ENCODE measurements around the gene NACAD. TPM values are rescaled to one million over a fixed set of nuclear protein-coding genes. Genes with fewer than 3 reads are reported as not detected.

The NACAD gene
- total and polyA plus RNA-seq, 9 donors, result 2.3 to 7.9 (median 5.1) TPM

DNA sequence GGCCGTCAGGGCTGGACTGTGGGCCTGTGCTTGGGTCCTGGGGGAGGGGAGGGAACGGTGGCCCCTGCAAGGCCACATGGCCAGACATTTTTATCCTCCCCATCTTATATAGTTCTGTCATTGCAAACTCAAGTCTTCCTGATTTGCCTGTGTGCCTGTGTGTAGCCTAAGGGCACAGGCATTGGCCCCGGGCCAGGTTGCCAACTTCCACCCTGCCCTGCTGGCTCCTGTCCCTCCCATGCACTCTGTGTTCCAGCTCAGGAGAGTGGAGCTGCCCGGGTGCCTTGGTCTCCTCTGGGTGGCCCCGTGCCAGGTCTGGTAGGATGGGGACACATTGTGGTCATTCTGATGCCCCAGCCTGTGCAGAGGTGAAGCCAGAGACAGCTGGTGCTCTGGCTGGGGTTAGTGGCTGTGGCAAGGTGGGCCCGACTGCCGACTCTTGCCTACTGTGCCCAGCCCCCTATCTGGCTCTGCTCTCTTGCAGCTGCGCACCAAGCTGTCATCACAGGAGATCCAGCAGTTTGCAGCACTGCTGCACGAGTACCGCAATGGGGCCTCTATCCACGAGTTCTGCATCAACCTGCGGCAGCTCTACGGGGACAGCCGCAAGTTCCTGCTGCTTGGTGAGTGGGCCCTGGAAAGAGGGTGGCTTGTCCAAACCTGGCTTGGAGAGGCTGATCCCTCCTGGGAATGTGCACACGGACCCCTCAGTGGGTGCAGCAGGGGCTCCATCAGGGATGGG is 14.8 kb downstream of the NACAD start:
- Histone ChIP-seq H3K36me3 (ENCODE audit: control insufficient read depth, insufficient read depth, low read length) (peaks cover 82% of the 10 kb centered on the region), H3K9me3 (replicated peaks; ENCODE audit: control insufficient read depth, low read depth, low read length) (no peaks in the 10 kb centered on the region), H3K27me3 (ENCODE audit: control insufficient read depth, insufficient read depth, low read length) (no peaks in the 10 kb centered on the region), H3K4me1 (ENCODE audit: control insufficient read depth, insufficient read depth, low read length) (no peaks in the 10 kb centered on the region), H3K27ac (ENCODE audit: low read length) (no peak overlapping the region), H3K4me3 (ENCODE audit: low read length) (no peak overlapping the region)
- WGBS (ENCODE audit: insufficient coverage), result 77% methylated on average over 13 of the region's 15 CpGs
- no peak for DNase-seq

DNA sequence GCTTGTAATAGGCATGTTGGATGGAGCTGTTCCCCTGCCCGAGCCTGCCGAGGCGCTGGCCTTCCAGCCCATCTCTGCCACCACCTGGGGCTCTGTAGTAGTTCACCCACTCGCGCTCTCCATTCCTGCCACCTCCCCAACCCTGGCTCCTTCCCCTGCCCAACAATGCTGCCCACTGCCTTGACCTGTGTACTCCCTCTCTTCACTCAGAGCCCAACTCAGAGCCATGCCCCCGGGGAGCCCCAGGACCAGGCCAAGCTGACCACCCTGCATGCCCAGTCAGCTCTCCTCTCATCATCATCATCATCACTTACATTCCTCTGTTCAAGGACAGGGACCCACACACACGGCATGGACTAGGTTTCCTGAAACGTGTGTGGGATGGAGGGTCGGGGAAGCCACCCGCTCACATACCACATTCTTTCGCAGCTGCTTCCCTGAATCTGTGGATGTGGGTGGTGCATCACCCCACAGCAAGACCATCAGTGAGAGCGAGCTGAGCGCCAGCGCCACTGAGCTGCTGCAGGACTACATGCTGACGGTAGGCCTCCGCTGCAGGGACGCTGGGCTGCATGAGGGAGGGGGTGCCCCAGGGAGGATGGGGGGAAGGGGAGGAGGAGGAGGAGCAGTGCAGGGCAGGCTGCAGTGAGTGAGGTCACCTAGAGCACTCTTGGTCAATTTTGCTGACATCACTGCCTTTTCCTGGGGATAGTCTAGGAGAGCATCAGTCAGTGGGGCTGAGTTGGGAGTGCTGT is 15.6 kb downstream of the NACAD start:
- Histone ChIP-seq H3K4me3 (ENCODE audit: low read length) (no peak overlapping the region), H3K36me3 (ENCODE audit: control insufficient read depth, insufficient read depth, low read length) (peaks cover 90% of the 10 kb centered on the region), H3K27me3 (ENCODE audit: control insufficient read depth, insufficient read depth, low read length) (no peaks in the 10 kb centered on the region), H3K4me1 (ENCODE audit: control insufficient read depth, insufficient read depth, low read length) (no peaks in the 10 kb centered on the region), H3K9me3 (replicated peaks; ENCODE audit: control insufficient read depth, low read depth, low read length) (no peaks in the 10 kb centered on the region), H3K27ac (ENCODE audit: low read length) (no peak overlapping the region)
- 81% methylated on average over 11 of the region's 17 CpGs for WGBS (ENCODE audit: insufficient coverage)
- no peak for DNase-seq

DNA sequence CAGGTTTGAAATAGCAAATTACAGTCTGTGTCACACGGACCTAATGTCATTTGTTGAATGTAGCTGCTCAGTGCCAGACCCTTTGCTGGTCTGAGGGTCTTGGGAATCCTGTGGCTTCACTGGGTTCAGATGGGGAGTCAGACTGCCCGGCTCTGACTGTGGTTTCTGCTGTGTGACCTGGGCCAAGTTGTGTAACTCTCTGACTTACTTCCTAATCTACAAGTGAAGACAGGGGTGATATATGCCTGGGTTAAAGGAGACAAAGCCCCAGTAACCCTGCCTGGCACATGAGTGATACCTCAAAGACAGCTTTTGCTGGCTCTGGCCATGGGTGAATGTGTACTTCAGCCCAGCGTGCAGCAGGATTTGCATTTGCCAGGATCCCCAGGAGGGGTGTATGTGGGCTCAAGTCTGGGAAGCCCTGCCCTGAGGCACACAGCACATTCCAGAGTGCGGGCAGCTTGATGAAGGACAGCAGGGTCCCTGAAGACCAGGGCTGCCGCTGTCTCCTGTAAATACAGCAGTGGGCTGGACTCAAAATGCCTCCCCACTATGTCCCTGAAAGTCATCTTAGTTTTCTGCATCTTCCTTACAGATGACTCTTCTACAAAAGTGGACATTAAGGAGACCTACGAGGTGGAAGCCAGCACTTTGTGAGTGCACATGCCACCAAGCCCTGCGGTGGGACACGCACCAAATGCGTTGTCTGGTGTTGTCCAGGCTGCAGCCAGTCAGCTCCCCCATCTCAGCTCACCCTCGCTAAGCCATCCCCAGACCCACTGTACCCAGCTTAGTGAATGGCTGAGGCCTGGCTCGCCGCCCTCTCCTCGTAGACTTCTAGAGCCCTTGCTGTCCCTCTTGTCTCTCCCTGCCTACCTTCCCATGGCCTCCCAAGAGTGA is 16.4 kb downstream of the NACAD start:
- no peaks in the 10 kb centered on the region for H3K27me3 ChIP-seq (ENCODE audit: control insufficient read depth, insufficient read depth, low read length)
- peaks cover 93% of the 10 kb centered on the region for H3K36me3 ChIP-seq (ENCODE audit: control insufficient read depth, insufficient read depth, low read length)
- H3K27ac ChIP-seq (ENCODE audit: low read length), result no peak overlapping the region
- DNase-seq, result no peak
- H3K4me3 ChIP-seq (ENCODE audit: low read length), result no peak overlapping the region
- 77% methylated on average over 8 of the region's 13 CpGs for WGBS (ENCODE audit: insufficient coverage)
- no peaks in the 10 kb centered on the region for H3K9me3 ChIP-seq (replicated peaks; ENCODE audit: control insufficient read depth, low read depth, low read length)
- H3K4me1 ChIP-seq (ENCODE audit: control insufficient read depth, insufficient read depth, low read length), result no peaks in the 10 kb centered on the region

DNA sequence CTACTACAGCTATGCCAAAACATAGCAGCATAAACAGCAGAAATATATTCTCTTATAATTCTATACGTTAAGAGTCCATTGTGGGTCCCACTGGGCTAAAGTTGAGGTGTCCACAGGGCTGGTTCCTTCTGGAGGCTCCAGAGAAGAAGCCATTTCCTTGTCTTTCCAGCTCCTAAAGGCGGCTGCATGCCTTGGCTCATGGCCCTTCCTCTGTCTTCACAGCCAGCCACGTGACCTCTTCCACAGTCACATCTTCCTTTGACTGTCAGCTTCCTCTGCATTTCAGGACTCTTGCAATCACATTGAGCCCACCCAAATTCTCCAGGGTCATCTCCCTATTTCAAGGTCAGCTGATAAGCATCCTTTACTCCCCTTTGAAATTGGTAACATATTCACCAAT is 17.2 kb downstream of the NACAD start:
- H3K4me1 ChIP-seq (ENCODE audit: control insufficient read depth, insufficient read depth, low read length), result no peaks in the 10 kb centered on the region
- no peak overlapping the region for H3K27ac ChIP-seq (ENCODE audit: low read length)
- DNase-seq, result no peak
- 74% methylated on average over 3 of the region's 3 CpGs for WGBS (ENCODE audit: insufficient coverage)
- no peaks in the 10 kb centered on the region for H3K9me3 ChIP-seq (replicated peaks; ENCODE audit: control insufficient read depth, low read depth, low read length)
- peaks cover 87% of the 10 kb centered on the region for H3K36me3 ChIP-seq (ENCODE audit: control insufficient read depth, insufficient read depth, low read length)
- H3K27me3 ChIP-seq (ENCODE audit: control insufficient read depth, insufficient read depth, low read length), result no peaks in the 10 kb centered on the region
- no peak overlapping the region for H3K4me3 ChIP-seq (ENCODE audit: low read length)

DNA sequence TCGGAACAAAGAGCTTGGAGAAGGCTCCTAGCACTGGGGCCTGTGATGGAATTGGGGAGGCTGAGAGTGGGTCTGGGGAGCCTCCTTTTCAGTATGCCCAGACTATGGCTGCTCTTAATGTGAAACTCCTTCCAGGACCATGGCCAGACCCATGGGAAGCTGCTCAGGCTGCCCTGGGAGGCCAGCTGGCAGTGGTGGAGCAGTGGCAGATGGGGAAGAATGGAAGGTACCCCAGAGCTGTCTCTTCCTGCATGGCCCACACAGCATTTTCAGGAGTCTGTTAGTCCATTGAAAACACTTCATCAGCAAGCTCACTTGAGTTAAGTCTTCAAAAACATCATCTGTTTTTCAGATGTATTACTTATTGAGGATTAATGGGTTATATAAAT is 18.5 kb downstream of the NACAD start:
- no peak for DNase-seq
- H3K4me3 ChIP-seq (ENCODE audit: low read length), result no peak overlapping the region
- no peaks in the 10 kb centered on the region for H3K4me1 ChIP-seq (ENCODE audit: control insufficient read depth, insufficient read depth, low read length)
- no peak overlapping the region for H3K27ac ChIP-seq (ENCODE audit: low read length)
- H3K27me3 ChIP-seq (ENCODE audit: control insufficient read depth, insufficient read depth, low read length), result no peaks in the 10 kb centered on the region
- H3K9me3 ChIP-seq (replicated peaks; ENCODE audit: control insufficient read depth, low read depth, low read length), result no peaks in the 10 kb centered on the region
- WGBS (ENCODE audit: insufficient coverage), result 100% methylated on average over 1 of the region's 1 CpG
- H3K36me3 ChIP-seq (ENCODE audit: control insufficient read depth, insufficient read depth, low read length), result peaks cover 85% of the 10 kb centered on the region

DNA sequence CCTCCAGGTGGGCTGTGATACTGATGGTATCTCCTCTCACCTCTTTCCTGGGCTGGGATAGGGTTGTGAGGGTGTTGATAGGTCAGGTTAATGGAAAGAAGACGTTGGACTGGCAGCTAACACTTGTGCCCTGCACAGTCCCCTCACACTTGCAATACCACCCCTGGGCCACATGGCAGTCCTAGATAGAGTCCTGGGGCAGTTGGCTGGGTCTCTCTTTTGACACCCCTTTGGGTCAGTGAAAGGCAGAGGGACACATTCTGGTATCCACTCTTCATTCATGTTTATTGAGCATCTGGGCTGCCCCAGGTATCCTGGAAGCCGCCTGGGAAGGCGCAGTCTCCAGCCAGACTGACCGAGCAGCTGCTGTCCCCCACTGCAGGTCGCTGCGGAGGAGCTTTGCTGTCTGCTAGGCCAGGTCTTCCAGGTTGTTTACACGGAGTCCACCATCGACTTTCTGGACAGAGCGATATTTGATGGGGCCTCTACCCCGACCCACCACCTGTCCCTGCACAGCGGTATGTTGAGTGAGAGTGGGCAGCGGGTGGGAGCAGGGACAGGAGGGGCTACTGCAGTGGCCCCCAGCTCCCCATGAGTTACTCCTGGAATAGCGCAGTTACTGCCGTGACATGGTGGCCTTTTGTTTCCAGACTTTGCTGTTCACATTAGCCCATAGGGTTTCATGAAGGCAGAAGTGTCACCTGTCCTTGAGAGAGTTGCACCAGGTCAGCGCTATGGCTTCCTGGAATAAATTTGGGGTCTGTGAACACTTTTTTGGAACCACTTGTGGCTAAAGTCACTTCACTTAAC is 19.1 kb downstream of the NACAD start:
- Histone ChIP-seq H3K4me1 (ENCODE audit: control insufficient read depth, insufficient read depth, low read length) (no peaks in the 10 kb centered on the region), H3K27me3 (ENCODE audit: control insufficient read depth, insufficient read depth, low read length) (no peaks in the 10 kb centered on the region), H3K4me3 (ENCODE audit: low read length) (no peak overlapping the region), H3K9me3 (replicated peaks; ENCODE audit: control insufficient read depth, low read depth, low read length) (no peaks in the 10 kb centered on the region), H3K36me3 (ENCODE audit: control insufficient read depth, insufficient read depth, low read length) (peaks cover 85% of the 10 kb centered on the region), H3K27ac (ENCODE audit: low read length) (no peak overlapping the region)
- 93% methylated on average over 11 of the region's 15 CpGs for WGBS (ENCODE audit: insufficient coverage)
- no peak for DNase-seq

DNA sequence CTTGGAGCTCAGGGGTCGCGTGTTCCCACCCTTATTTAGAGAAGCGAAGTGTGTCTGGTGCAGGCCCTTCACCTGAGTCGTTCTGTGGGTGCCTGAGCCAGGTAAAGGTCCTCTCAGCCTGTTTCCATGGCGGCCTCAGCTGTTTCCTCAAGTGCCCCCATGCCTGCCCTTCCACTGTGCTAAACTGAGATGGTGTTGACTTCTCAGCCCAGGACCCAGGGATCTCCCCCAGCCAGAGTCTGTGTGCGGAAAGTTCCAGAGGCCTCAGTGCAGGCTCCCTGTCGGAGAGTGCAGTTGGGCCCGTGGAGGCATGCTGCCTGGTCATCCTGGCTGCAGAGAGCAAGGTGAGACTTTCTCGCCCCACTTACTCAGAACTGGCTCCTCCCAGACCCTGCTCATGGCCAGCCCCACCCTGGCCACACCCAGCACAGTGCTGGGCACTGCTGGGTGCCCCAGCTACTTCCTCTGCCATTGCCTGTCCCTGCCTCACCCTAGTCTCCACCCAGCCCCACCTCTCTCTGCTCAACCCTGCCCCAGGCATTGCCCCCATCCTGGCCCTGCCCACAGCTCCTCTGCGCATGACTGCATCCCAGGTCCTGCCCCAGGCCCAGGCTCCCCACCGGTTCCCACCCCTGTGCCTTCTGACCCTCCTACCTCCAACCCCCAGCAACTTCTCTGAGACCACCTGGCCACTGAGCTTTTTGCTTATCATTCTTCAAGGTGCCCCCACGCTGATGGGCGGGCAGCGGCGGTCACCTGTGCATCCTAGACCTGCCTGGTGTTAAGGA is 20.3 kb downstream of the NACAD start:
- Histone ChIP-seq H3K36me3 (ENCODE audit: control insufficient read depth, insufficient read depth, low read length) (peaks cover 85% of the 10 kb centered on the region), H3K4me1 (ENCODE audit: control insufficient read depth, insufficient read depth, low read length) (no peaks in the 10 kb centered on the region)
- 95% methylated on average over 15 of the region's 15 CpGs for WGBS (ENCODE audit: insufficient coverage)

DNA sequence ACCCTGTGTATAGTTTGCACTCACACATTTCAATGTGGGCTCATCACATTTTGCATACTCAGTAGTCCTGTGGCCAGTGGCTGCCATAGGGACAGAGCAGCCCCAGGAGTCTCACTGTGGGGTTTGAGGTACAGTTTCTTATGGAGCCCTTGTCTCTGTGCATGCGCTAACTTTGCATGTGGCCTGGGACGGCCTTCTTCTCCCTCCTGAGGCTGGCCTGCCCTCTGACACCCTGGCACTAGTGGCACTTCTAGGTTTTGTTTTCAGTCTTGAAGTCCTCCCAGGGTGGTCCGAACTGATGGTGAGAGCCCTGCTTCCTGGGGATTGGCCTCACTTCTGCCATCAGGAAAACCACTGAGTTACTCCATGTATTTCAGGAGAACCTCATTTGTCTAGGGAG is 21.2 kb downstream of the NACAD start:
- no peaks in the 10 kb centered on the region for H3K9me3 ChIP-seq (replicated peaks; ENCODE audit: control insufficient read depth, low read depth, low read length)
- peaks cover 77% of the 10 kb centered on the region for H3K36me3 ChIP-seq (ENCODE audit: control insufficient read depth, insufficient read depth, low read length)
- H3K27me3 ChIP-seq (ENCODE audit: control insufficient read depth, insufficient read depth, low read length), result no peaks in the 10 kb centered on the region
- H3K4me3 ChIP-seq (ENCODE audit: low read length), result no peak overlapping the region
- no peaks in the 10 kb centered on the region for H3K4me1 ChIP-seq (ENCODE audit: control insufficient read depth, insufficient read depth, low read length)
- 96% methylated on average over 3 of the region's 3 CpGs for WGBS (ENCODE audit: insufficient coverage)
- no peak for DNase-seq
- H3K27ac ChIP-seq (ENCODE audit: low read length), result no peak overlapping the region

More for the DNA sequence above, 20.3 kb downstream of the NACAD start:
- no peak for DNase-seq
- no peak overlapping the region for H3K27ac ChIP-seq (ENCODE audit: low read length)
- no peaks in the 10 kb centered on the region for H3K9me3 ChIP-seq (replicated peaks; ENCODE audit: control insufficient read depth, low read depth, low read length)
- H3K4me3 ChIP-seq (ENCODE audit: low read length), result no peak overlapping the region
- H3K27me3 ChIP-seq (ENCODE audit: control insufficient read depth, insufficient read depth, low read length), result no peaks in the 10 kb centered on the region

DNA sequence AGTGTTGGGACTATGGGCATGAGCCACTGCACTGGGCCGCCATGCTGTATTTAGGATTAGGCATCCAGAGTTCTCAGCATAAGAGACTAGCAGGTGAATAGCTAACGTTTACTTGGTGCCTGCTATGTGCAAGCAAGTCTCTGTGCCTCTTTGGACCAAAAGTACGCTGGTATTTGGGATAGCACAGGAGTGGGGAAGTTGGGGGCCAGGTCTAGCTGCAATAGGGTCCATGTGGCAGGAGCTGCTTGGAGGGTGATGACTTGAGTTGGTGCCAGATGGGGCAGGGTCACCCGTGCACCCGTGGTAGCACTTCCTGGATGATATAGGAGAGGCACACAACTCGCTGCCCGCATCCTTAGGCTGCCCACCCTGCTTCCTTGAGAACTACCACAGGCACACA is 22.4 kb downstream of the NACAD start:
- Histone ChIP-seq H3K27ac (ENCODE audit: low read length) (no peak overlapping the region), H3K27me3 (ENCODE audit: control insufficient read depth, insufficient read depth, low read length) (no peaks in the 10 kb centered on the region), H3K4me1 (ENCODE audit: control insufficient read depth, insufficient read depth, low read length) (no peaks in the 10 kb centered on the region), H3K9me3 (replicated peaks; ENCODE audit: control insufficient read depth, low read depth, low read length) (no peaks in the 10 kb centered on the region), H3K36me3 (ENCODE audit: control insufficient read depth, insufficient read depth, low read length) (peaks cover 70% of the 10 kb centered on the region), H3K4me3 (ENCODE audit: low read length) (no peak overlapping the region)
- no peak for DNase-seq
- WGBS (ENCODE audit: insufficient coverage), result 100% methylated on average over 3 of the region's 7 CpGs
